ENCODE data around the gene PDIA6.
A peak's percentile ranks its signal among the peaks of the same experiment; 100 is the strongest.

Gene PDIA6

GRCh38 chr2:10812362-10813162 lies at the start of gene PDIA6:
Gene PDIA6 (minus strand): TSS chr2:10812785. CDS start chr2:10812696, 89 bp downstream.
- DNase-seq = peak; percentile 84

GRCh38 chr2:10862330-10862729 lies 49.7 kb upstream of the PDIA6 start:
- DNase-seq = no peak

GRCh38 chr2:10861765-10862164 lies 49.2 kb upstream of the PDIA6 start:
- no peak for DNase-seq

GRCh38 chr2:10860814-10861325 lies 48.3 kb upstream of the PDIA6 start:
- no peak for DNase-seq

GRCh38 chr2:10860081-10860813 lies 47.7 kb upstream of the PDIA6 start:
- DNase-seq = no peak

GRCh38 chr2:10859278-10859677 lies 46.7 kb upstream of the PDIA6 start:
- no peak for DNase-seq

GRCh38 chr2:10848541-10848940 lies 36.0 kb upstream of the PDIA6 start:
- DNase-seq = no peak

GRCh38 chr2:10847008-10847407 lies 34.4 kb upstream of the PDIA6 start:
- DNase-seq = no peak

GRCh38 chr2:10846110-10846861 lies 33.7 kb upstream of the PDIA6 start:
- DNase-seq = no peak

GRCh38 chr2:10845640-10846039 lies 33.1 kb upstream of the PDIA6 start:
- no peak for DNase-seq

GRCh38 chr2:10844097-10844496 lies 31.5 kb upstream of the PDIA6 start:
- no peak for DNase-seq

GRCh38 chr2:10842506-10842905 lies 29.9 kb upstream of the PDIA6 start:
- no peak for DNase-seq

GRCh38 chr2:10841547-10842219 lies 29.1 kb upstream of the PDIA6 start:
- no peak for DNase-seq

- no peak for DNase-seq
These were observed 27.2 kb upstream of the PDIA6 start for GRCh38 chr2:10839813-10840212.

GRCh38 chr2:10838734-10839133 lies 26.1 kb upstream of the PDIA6 start:
- DNase-seq = no peak

- DNase-seq = no peak
These were observed 25.0 kb upstream of the PDIA6 start for GRCh38 chr2:10837298-10838266.

GRCh38 chr2:10835052-10835970 lies 22.7 kb upstream of the PDIA6 start:
- DNase-seq = peak; percentile 65

- no peak for DNase-seq
These were observed 21.6 kb upstream of the PDIA6 start for GRCh38 chr2:10834068-10834655.

GRCh38 chr2:10833021-10833420 lies 20.4 kb upstream of the PDIA6 start:
- DNase-seq = no peak
